H1 (cell line): Measurements from ENCODE around the gene RBM47. TPM values are rescaled to one million over a fixed set of nuclear protein-coding genes. Genes with fewer than 3 reads are reported as not detected.

Source experiments
- CTCF ChIA-PET: fragments of 300-600 bp; sonication (Branson Sonifier 250); formaldehyde crosslinking; loops from one replicate; lab custom pipeline; 2021; ENCODE audit not compliant: partially characterized antibody; lab: Charles Lee
- POLR2A ChIA-PET: fragments of 300-600 bp; sonication (Branson Sonifier 250); formaldehyde crosslinking; loops from one replicate; lab custom pipeline; 2021; ENCODE audit warnings: inconsistent platforms; ENCODE audit not compliant: partially characterized antibody; lab: Charles Lee
- DNase-seq, 2 experiments: peaks; one replicate each; pipeline versions ENCODE4 v3.0.0 to v3.0.0-alpha.2; 2010 to 2022; ENCODE audit warnings: low spot score in 2 of 2, low read depth in 1 of 2, mixed read lengths in 1 of 2
- FAIRE-seq: peaks from 2 replicates; lab custom pipeline; 2011; peaks lifted over from hg19 to GRCh38; lab: Jason Lieb, UNC
- H2AFZ ChIP-seq: 2 replicates; pipeline ENCODE4 v1.8.1; 2012; ENCODE audit warnings: low read length, inconsistent platforms
- H2AK5ac ChIP-seq: 2 replicates; pipeline ENCODE4 v1.6.1; 2013; ENCODE audit warnings: low read depth, low read length
- H2BK120ac ChIP-seq: replicated peaks from 2 replicates; pipeline ENCODE3; 2013; ENCODE audit warnings: low read depth, low read length, inconsistent platforms
- H2BK12ac ChIP-seq: 2 replicates; pipeline ENCODE4 v1.6.1; 2013; ENCODE audit warnings: low read depth, low read length
- H2BK15ac ChIP-seq: 2 replicates; pipeline ENCODE4 v1.6.1; 2013; ENCODE audit warnings: low read length
- H2BK20ac ChIP-seq: 2 replicates; pipeline ENCODE4 v1.6.1; 2013; ENCODE audit warnings: low read length
- H2BK5ac ChIP-seq: 2 replicates; pipeline ENCODE4 v1.6.1; 2013; ENCODE audit warnings: low read depth, low read length
- H3K14ac ChIP-seq: 2 replicates; pipeline ENCODE4 v1.6.1; 2013; ENCODE audit warnings: inconsistent platforms; ENCODE audit not compliant: insufficient read length
- H3K18ac ChIP-seq: 2 replicates; pipeline ENCODE4 v1.6.1; 2013; ENCODE audit warnings: low read length; ENCODE audit errors: extremely low read depth
- H3K23ac ChIP-seq: 2 replicates; pipeline ENCODE4 v1.6.1; 2013; ENCODE audit warnings: inconsistent platforms; ENCODE audit not compliant: insufficient read length
- H3K23me2 ChIP-seq: 2 replicates; pipeline ENCODE4 v1.6.1; 2013; ENCODE audit warnings: low read depth, low read length
- H3K27ac ChIP-seq: 2 replicates; pipeline ENCODE4 v1.6.1; 2011; ENCODE audit warnings: low read depth, low read length, inconsistent platforms
- H3K27me3 ChIP-seq, 4 experiments: replicated peaks in 1 of 4; 1 replicate in 1 of 4; 2 replicates in 3 of 4; pipeline versions ENCODE4 v1.6.1 to v1.8.1; 2011 to 2013; ENCODE audit warnings: low read length in 3 of 4, mild to moderate bottlenecking in 3 of 4, inconsistent platforms in 2 of 4, mixed read lengths in 2 of 4, moderate library complexity in 1 of 4; ENCODE audit not compliant: control insufficient read depth in 3 of 4, insufficient read depth in 3 of 4; ENCODE audit errors: extremely low read depth in 1 of 4
- H3K36me3 ChIP-seq, 4 experiments: 2 replicates each; pipeline versions ENCODE4 v1.6.1 to v1.8.1; 2011 to 2013; ENCODE audit warnings: mild to moderate bottlenecking in 4 of 4, low read length in 3 of 4, moderate library complexity in 2 of 4, control low read depth in 1 of 4, inconsistent platforms in 1 of 4; ENCODE audit not compliant: insufficient read depth in 4 of 4, control insufficient read depth in 2 of 4
- H3K4ac ChIP-seq: replicated peaks from 2 replicates; pipeline ENCODE3; 2013; ENCODE audit warnings: low read length, low read depth, mixed read lengths, inconsistent platforms; ENCODE audit not compliant: insufficient read length
- H3K4me1 ChIP-seq, 4 experiments: replicated peaks in 1 of 4; 1 replicate in 1 of 4; 2 replicates in 3 of 4; pipeline versions ENCODE4 v1.6.1 to v1.8.1; 2011 to 2013; ENCODE audit warnings: low read length in 3 of 4, inconsistent platforms in 2 of 4, mixed read lengths in 1 of 4; ENCODE audit not compliant: insufficient read depth in 4 of 4, control insufficient read depth in 3 of 4
- H3K4me2 ChIP-seq, 2 experiments: 2 replicates each; pipeline versions ENCODE4 v1.6.1 to v1.8.1; 2011 to 2013; ENCODE audit warnings: low read depth in 2 of 2, low read length in 2 of 2, control low read depth in 1 of 2, inconsistent platforms in 1 of 2, mild to moderate bottlenecking in 1 of 2; ENCODE audit not compliant: insufficient read depth in 1 of 2
- H3K4me3 ChIP-seq, 4 experiments: fragments of 200-600, 300-600 bp in 1 of 4; sonication (generic), shearing (Covaris generic), sonication (Bioruptor Twin) in 1 of 4; 2 replicates each; pipeline versions ENCODE4 v1.5.1 to v1.8.1; 2011 to 2016; ENCODE audit warnings: low read length in 4 of 4, low read depth in 3 of 4, control low read depth in 2 of 4, inconsistent platforms in 2 of 4, mild to moderate bottlenecking in 2 of 4, mixed read lengths in 1 of 4, moderate library complexity in 1 of 4; ENCODE audit not compliant: insufficient read depth in 2 of 4; ENCODE audit errors: extremely low read depth in 1 of 4
- H3K56ac ChIP-seq: replicated peaks from 2 replicates; pipeline ENCODE3; 2013; ENCODE audit warnings: low read depth, mild to moderate bottlenecking, mixed read lengths, low read length, inconsistent platforms; ENCODE audit not compliant: insufficient read length
- H3K79me1 ChIP-seq: 2 replicates; pipeline ENCODE4 v1.6.1; 2013; ENCODE audit warnings: low read depth, low read length, control low read depth
- H3K79me2 ChIP-seq, 2 experiments: 2 replicates each; pipeline versions ENCODE4 v1.6.1 to v1.8.1; 2012 to 2013; ENCODE audit warnings: low read length in 2 of 2, mild to moderate bottlenecking in 2 of 2, inconsistent platforms in 1 of 2; ENCODE audit not compliant: insufficient read depth in 2 of 2, control insufficient read depth in 1 of 2
- H3K9ac ChIP-seq, 4 experiments: replicated peaks in 1 of 4; 1 replicate in 1 of 4; 2 replicates in 3 of 4; pipeline versions ENCODE4 v1.6.1 to v1.8.1; 2011 to 2013; ENCODE audit warnings: low read depth in 3 of 4, low read length in 3 of 4, control low read depth in 2 of 4, mild to moderate bottlenecking in 2 of 4, moderate library complexity in 2 of 4, inconsistent platforms in 1 of 4; ENCODE audit errors: extremely low read depth in 1 of 4
- H3K9me3 ChIP-seq, 2 experiments: 2 replicates each; pipeline versions ENCODE4 v1.6.1 to v1.8.1; 2012 to 2013; ENCODE audit warnings: mild to moderate bottlenecking in 2 of 2, moderate library complexity in 2 of 2, control low read depth in 1 of 2, inconsistent platforms in 1 of 2, low read depth in 1 of 2, low read length in 1 of 2, mixed read lengths in 1 of 2; ENCODE audit not compliant: insufficient read depth in 2 of 2
- H4K20me1 ChIP-seq, 2 experiments: replicated peaks in 1 of 2; 2 replicates each; pipeline versions ENCODE3 to v1.8.1; 2011 to 2013; ENCODE audit warnings: inconsistent platforms in 2 of 2, low read length in 2 of 2, mild to moderate bottlenecking in 1 of 2; ENCODE audit not compliant: insufficient read depth in 2 of 2, control insufficient read depth in 1 of 2
- H4K5ac ChIP-seq: 2 replicates; pipeline ENCODE4 v1.6.1; 2013; ENCODE audit warnings: low read length, low read depth, mixed read lengths, inconsistent platforms; ENCODE audit not compliant: insufficient read length
- H4K8ac ChIP-seq: 2 replicates; pipeline ENCODE4 v1.8.0; 2013; ENCODE audit warnings: mild to moderate bottlenecking, moderate library complexity, low read length, inconsistent platforms; ENCODE audit not compliant: insufficient read depth; ENCODE audit errors: extremely low read depth
- H4K91ac ChIP-seq: replicated peaks from 2 replicates; pipeline ENCODE3; 2013; ENCODE audit warnings: low read length, mixed read lengths, inconsistent platforms; ENCODE audit not compliant: insufficient read length
- ASH2L ChIP-seq: fragments of 200-600, 300-600 bp; sonication (generic); IDR thresholded peaks from one replicate; pipeline ENCODE4 v1.7.1; 2017; ENCODE audit warnings: low read length
- BACH1 ChIP-seq: IDR thresholded peaks from 2 replicates; pipeline ENCODE4 v1.6.1; 2012; ENCODE audit warnings: low read length, improper control_type of control experiment
- CBX5 ChIP-seq: fragments of 300-800, 300-1000 bp; sonication (generic); IDR thresholded peaks from 2 replicates; pipeline ENCODE4 v1.7.1; 2016; ENCODE audit warnings: antibody characterized with exemption, low read length, low read depth
- EP300 ChIP-seq, 2 experiments: IDR thresholded peaks; 1 replicate in 1 of 2; 2 replicates in 1 of 2; pipeline ENCODE4 v1.6.1; 2011 to 2012; ENCODE audit warnings: low read depth in 2 of 2, low read length in 2 of 2, mild to moderate bottlenecking in 2 of 2, borderline replicate concordance in 1 of 2, inconsistent platforms in 1 of 2, moderate library complexity in 1 of 2
- HDAC2 ChIP-seq, 2 experiments: fragments of 300-600 bp in 1 of 2; sonication (generic) in 1 of 2; IDR thresholded peaks; 2 replicates each; pipeline ENCODE4 v1.6.1; 2011 to 2012; ENCODE audit warnings: low read depth in 2 of 2, low read length in 2 of 2, mild to moderate bottlenecking in 2 of 2, moderate library complexity in 2 of 2, borderline replicate concordance in 1 of 2, inconsistent platforms in 1 of 2
- JUND ChIP-seq: IDR thresholded peaks from 2 replicates; pipeline ENCODE4 v1.6.1; 2011; ENCODE audit warnings: mild to moderate bottlenecking, improper control_type of control experiment, low read length
- NRF1 ChIP-seq: IDR thresholded peaks from 2 replicates; pipeline ENCODE4 v1.6.1; 2011; ENCODE audit warnings: mild to moderate bottlenecking, low read depth, low read length, improper control_type of control experiment
- RBBP5 ChIP-seq: IDR thresholded peaks from 2 replicates; pipeline ENCODE4 v1.7.1; 2012; ENCODE audit warnings: low read depth, mild to moderate bottlenecking, inconsistent platforms, low read length, moderate library complexity, borderline replicate concordance
- RXRA ChIP-seq: IDR thresholded peaks from 2 replicates; pipeline ENCODE4 v1.6.1; 2011; ENCODE audit warnings: low read depth, mild to moderate bottlenecking, low read length, moderate library complexity; ENCODE audit not compliant: insufficient read depth
- SRF ChIP-seq: IDR thresholded peaks from 2 replicates; pipeline ENCODE4 v1.6.1; 2011; ENCODE audit warnings: mild to moderate bottlenecking, low read depth, low read length, moderate library complexity
- TAF1 ChIP-seq: IDR thresholded peaks from 2 replicates; pipeline ENCODE4 v1.6.1; 2011; ENCODE audit warnings: mild to moderate bottlenecking, low read depth, low read length
- TEAD4 ChIP-seq: IDR thresholded peaks from 2 replicates; pipeline ENCODE4 v1.6.1; 2012; ENCODE audit warnings: low read depth, low read length, inconsistent platforms, mixed read lengths
- WGBS, 2 experiments: shearing (Covaris generic) in 1 of 2; methylation state at CpG; one replicate each; pipeline versions ENCODE4 v1.1.6 to v1.1.7; 2013 to 2015; ENCODE audit warnings: low lambda C conversion rate in 2 of 2, mixed read lengths in 2 of 2, inconsistent platforms in 1 of 2, low coverage in 1 of 2, missing lambda C conversion rate in 1 of 2; ENCODE audit not compliant: insufficient replicate concordance in 2 of 2, insufficient coverage in 1 of 2, insufficient read length in 1 of 2; ENCODE audit errors: extremely low coverage in 1 of 2, missing lambda C conversion rate in 1 of 2; 5-methylcytosine and 5-hydroxymethylcytosine counted together
- polyA plus RNA-seq, 7 experiments: library from polyadenylated mRNA; depleted of rRNA in 3 of 7; stranded (reverse) in 5 of 7; unstranded in 2 of 7; fragments of >200 nt in 5 of 7; fragments of 200-250 nt in 2 of 7; gene quantifications; 1 replicate in 5 of 7; 2 replicates in 1 of 7; 4 replicates in 1 of 7; pipeline versions ENCODE4 v1.2.1 to v1.2.3, GENCODE V29; 2011 to 2013; ENCODE audit warnings: missing spikeins in 2 of 7, mixed read lengths in 2 of 7
- total RNA-seq: library from RNA; stranded (reverse); fragmentation: NEBNext Ultra II Directional; extraction: Animal tissue kit (Norgen Biotek cat#: 25700); gene quantifications from 2 replicates; pipeline ENCODE4 v1.2.1, GENCODE V29; 2021
- TF ChIP-seq, protein P1 (sequence below): IDR thresholded peaks from 2 replicates; pipeline ENCODE4 v1.6.1; 2012; ENCODE audit warnings: low read length, inconsistent platforms

Gene RBM47
- total and polyA plus RNA-seq, 2 of the 8 experiments (the other 6 are each of a cell fraction or from before 2014, with no cell fraction given): 42.8 to 78.9 TPM

DNA sequence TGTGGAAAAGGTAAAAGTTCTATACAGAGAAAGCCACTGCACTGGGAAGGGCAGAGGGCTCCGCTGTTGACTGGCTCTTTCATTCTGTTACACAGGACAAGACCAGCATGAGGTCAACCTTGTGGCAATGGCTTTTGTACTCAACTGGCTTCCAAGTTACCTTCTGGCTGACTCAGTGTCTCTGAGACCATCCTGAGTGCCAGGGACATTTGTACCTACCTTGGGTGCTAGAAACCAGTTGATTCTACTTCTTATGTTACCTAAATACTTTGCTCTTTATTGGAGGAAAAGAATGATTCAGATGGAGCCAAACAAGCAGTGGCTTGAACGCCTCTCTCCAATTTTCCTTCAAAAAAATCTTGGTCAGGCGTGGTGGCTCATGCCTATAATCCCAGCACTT, 123.2 kb downstream of the RBM47 start:
- H4K5ac ChIP-seq: no peak overlapping the region
- no peaks in the 10 kb centered on the region for H3K36me3 ChIP-seq
- no peak overlapping the region for H4K91ac ChIP-seq
- H2AFZ ChIP-seq: no peak overlapping the region
- no peak overlapping the region for H3K18ac ChIP-seq
- H3K23me2 ChIP-seq: no peaks in the 10 kb centered on the region
- no peaks in the 10 kb centered on the region for H4K20me1 ChIP-seq
- H2BK12ac ChIP-seq: no peak overlapping the region
- H2BK5ac ChIP-seq: no peak overlapping the region
- H3K27ac ChIP-seq: no peak overlapping the region
- H3K79me2 ChIP-seq: peaks cover 0 to 12% of the 10 kb centered on the region in 2 experiments; a peak in 2 of 4 replicates
- no peak overlapping the region for H2BK15ac ChIP-seq
- no peaks in the 10 kb centered on the region for H3K27me3 ChIP-seq
- no peaks in the 10 kb centered on the region for H3K4me1 ChIP-seq
- FAIRE-seq: no peak
- H3K4me2 ChIP-seq: no peak overlapping the region
- H3K23ac ChIP-seq: no peak overlapping the region
- no peak overlapping the region for H3K56ac ChIP-seq
- no peak overlapping the region for H3K4ac ChIP-seq
- POLR2A ChIA-PET: no interaction called here
- H3K9ac ChIP-seq: no peak overlapping the region
- DNase-seq: no peak
- H2AK5ac ChIP-seq: no peak overlapping the region
- no peak overlapping the region for H2BK120ac ChIP-seq
- H3K4me3 ChIP-seq: no peak overlapping the region
- no peak overlapping the region for H2BK20ac ChIP-seq
- CTCF ChIA-PET: interaction anchor here (1.1 kb wide), 1 partner anchor 212 kb away, joined by 3 read pairs; no protein-coding TSS in a partner anchor
- no peaks in the 10 kb centered on the region for H3K79me1 ChIP-seq
- no peak overlapping the region for H3K14ac ChIP-seq
- no peaks in the 10 kb centered on the region for H3K9me3 ChIP-seq
- WGBS, 2 experiments: 93% methylated on average over 3 of the region's 3 CpGs; no CpG with 5 or more reads in 1 of the 2 experiments
- no peak overlapping the region for H4K8ac ChIP-seq
- TF ChIP-seq RBBP5 (no peak), TEAD4 (no peak), RXRA (no peak), EP300 (IDR thresholded peaks at IDR 0.05; ENCODE audit: borderline replicate concordance in 1 of 2, low read depth in 2 of 2, low read length in 2 of 2) (no peak), NRF1 (no peak), SRF (no peak), ASH2L (no peak), BACH1 (no peak), HDAC2 (IDR thresholded peaks at IDR 0.05; ENCODE audit: borderline replicate concordance in 1 of 2, low read depth in 2 of 2, low read length in 2 of 2) (no peak), TAF1 (no peak), JUND (no peak), CBX5 (no peak)
- TF ChIP-seq, protein P1, sequence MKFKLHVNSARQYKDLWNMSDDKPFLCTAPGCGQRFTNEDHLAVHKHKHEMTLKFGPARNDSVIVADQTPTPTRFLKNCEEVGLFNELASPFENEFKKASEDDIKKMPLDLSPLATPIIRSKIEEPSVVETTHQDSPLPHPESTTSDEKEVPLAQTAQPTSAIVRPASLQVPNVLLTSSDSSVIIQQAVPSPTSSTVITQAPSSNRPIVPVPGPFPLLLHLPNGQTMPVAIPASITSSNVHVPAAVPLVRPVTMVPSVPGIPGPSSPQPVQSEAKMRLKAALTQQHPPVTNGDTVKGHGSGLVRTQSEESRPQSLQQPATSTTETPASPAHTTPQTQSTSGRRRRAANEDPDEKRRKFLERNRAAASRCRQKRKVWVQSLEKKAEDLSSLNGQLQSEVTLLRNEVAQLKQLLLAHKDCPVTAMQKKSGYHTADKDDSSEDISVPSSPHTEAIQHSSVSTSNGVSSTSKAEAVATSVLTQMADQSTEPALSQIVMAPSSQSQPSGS: no peak
